ENCODE results near the gene ATP1A4. TPM values are rescaled to one million over a fixed set of nuclear protein-coding genes. Genes with fewer than 3 reads are reported as not detected.

ATP1A4 gene
- total and polyA plus RNA-seq, 9 of the 15 experiments (the other 6 are each of a cell fraction or from before 2014, with no cell fraction given) = 0.07 TPM; not detected in 8

DNA sequence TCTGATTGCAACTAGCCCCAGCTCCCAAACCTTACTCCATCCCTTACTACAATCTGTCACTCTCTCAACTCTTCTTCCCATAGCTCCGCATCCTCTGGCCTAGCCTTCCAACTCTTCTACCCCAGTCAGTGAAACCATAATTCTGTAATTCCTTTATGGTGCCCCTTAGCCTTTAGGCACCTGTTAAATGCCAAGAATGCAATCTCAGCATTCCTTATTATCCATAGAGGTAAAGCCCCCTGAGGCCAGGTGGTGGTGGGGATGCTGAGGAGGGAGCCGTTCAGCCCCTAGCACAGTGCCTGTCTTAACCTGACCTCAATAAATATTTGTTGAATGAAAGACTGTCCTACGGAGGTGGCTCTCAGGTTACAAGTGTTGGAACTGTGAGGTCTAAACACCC is 21.8 kb upstream of the ATP1A4 start:
- Histone ChIP-seq H3K27ac (ENCODE audit: extremely low read depth, low read depth, low read length) (no peak overlapping the region), H3K4me3 (no peak overlapping the region), H3K36me3 (ENCODE audit: control insufficient read depth, insufficient read depth, low read length) (no peaks in the 10 kb centered on the region), H3K9ac (ENCODE audit: insufficient read depth in 1 of 2, low read depth in 2 of 2, low read length in 2 of 2) (no peak overlapping the region), H3K27me3 (ENCODE audit: control insufficient read depth in 2 of 2, insufficient read depth in 2 of 2, low read length in 2 of 2) (peaks cover 23 to 70% of the 10 kb centered on the region in 2 experiments; a peak in 4 of 5 replicates), H3K4me2 (ENCODE audit: insufficient read depth, low read length) (no peak overlapping the region), H3K79me2 (ENCODE audit: control insufficient read depth, insufficient read depth, low read length) (no peaks in the 10 kb centered on the region), H3K4me1 (replicated peaks in 1 of 2; ENCODE audit: control insufficient read depth in 2 of 2, insufficient read depth in 2 of 2, low read length in 2 of 2) (no peaks in the 10 kb centered on the region; a peak in 1 of 5 replicates), H2AFZ (ENCODE audit: low read depth, low read length) (no peak overlapping the region), H3K9me1 (ENCODE audit: control insufficient read depth, insufficient read depth, low read length) (no peaks in the 10 kb centered on the region), H3K9me3 (replicated peaks; ENCODE audit: control insufficient read depth, insufficient read depth, low read depth, low read length) (no peaks in the 10 kb centered on the region), H4K20me1 (replicated peaks; ENCODE audit: control insufficient read depth, insufficient read depth, low read length) (no peaks in the 10 kb centered on the region; the same call in 1 of the 2 replicates)
- intact Hi-C loops (cut with micrococcal nuclease) (no loop called here), in situ Hi-C loops (cut with MboI) (no loop called here)
- ChIA-PET CTCF (ENCODE audit: low intra/inter-chr PET ratio) (no interaction called here), POLR2A (interaction anchor here (0.6 kb wide), 1 partner anchor 328 kb away, joined by 3 read pairs; no protein-coding TSS in a partner anchor)
- ATAC-seq (no peak), DNase-seq (ENCODE audit: extremely low read depth in 1 of 4, low spot score in 3 of 4) (no peak), FAIRE-seq (no peak)
- WGBS (ENCODE audit: insufficient coverage, low coverage, missing lambda C conversion rate) = 5% methylated on average over 3 of the region's 3 CpGs
- TF ChIP-seq ZNF316 (IDR thresholded peaks at IDR 0.05) (peak; percentile 57; the same call in 1 of the 2 replicates), MAFF (IDR thresholded peaks at IDR 0.05; ENCODE audit: low read length) (0 out of 2 replicates have a peak, but pooled peaks have one; percentile 2), CBX1 (IDR thresholded peaks at IDR 0.05; ENCODE audit: low read depth) (no peak), C11orf30 (IDR thresholded peaks at IDR 0.05; ENCODE audit: low read depth) (peak; percentile 23; the same call in 1 of the 2 replicates), MAFG (tag; conservative IDR thresholded peaks at IDR 0.05) (0 out of 2 replicates have a peak, but pooled peaks have one; percentile 11)
- no TSS peak for BruUV-seq (replicated peaks)

DNA sequence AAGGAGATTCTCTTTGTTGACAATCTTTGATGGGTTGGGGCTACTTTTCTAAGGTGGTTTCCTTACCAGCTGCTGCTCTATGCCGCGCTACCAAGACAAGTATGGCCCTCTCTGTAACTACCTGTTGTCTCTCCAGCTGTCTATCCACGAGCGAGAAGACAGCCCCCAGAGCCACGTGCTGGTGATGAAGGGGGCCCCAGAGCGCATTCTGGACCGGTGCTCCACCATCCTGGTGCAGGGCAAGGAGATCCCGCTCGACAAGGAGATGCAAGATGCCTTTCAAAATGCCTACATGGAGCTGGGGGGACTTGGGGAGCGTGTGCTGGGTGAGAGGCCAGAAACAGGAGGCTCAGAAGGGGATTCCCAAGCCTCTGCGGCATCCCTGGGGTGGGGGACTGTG is 21.4 kb upstream of the ATP1A4 start:
- Histone ChIP-seq H3K36me3 (ENCODE audit: control insufficient read depth, insufficient read depth, low read length) (no peaks in the 10 kb centered on the region), H3K4me1 (replicated peaks in 1 of 2; ENCODE audit: control insufficient read depth in 2 of 2, insufficient read depth in 2 of 2, low read length in 2 of 2) (no peaks in the 10 kb centered on the region; a peak in 1 of 5 replicates), H3K4me2 (ENCODE audit: insufficient read depth, low read length) (no peak overlapping the region), H3K4me3 (no peak overlapping the region), H4K20me1 (replicated peaks; ENCODE audit: control insufficient read depth, insufficient read depth, low read length) (no peaks in the 10 kb centered on the region; the same call in 1 of the 2 replicates), H3K9me3 (replicated peaks; ENCODE audit: control insufficient read depth, insufficient read depth, low read depth, low read length) (no peaks in the 10 kb centered on the region), H3K9ac (ENCODE audit: insufficient read depth in 1 of 2, low read depth in 2 of 2, low read length in 2 of 2) (no peak overlapping the region), H3K27ac (ENCODE audit: extremely low read depth, low read depth, low read length) (no peak overlapping the region), H3K27me3 (ENCODE audit: control insufficient read depth in 2 of 2, insufficient read depth in 2 of 2, low read length in 2 of 2) (peaks cover 23 to 70% of the 10 kb centered on the region in 2 experiments; a peak in 4 of 5 replicates), H3K79me2 (ENCODE audit: control insufficient read depth, insufficient read depth, low read length) (no peaks in the 10 kb centered on the region), H2AFZ (ENCODE audit: low read depth, low read length) (no peak overlapping the region), H3K9me1 (ENCODE audit: control insufficient read depth, insufficient read depth, low read length) (no peaks in the 10 kb centered on the region)
- in situ Hi-C loops (cut with MboI) (no loop called here), intact Hi-C loops (cut with micrococcal nuclease) (no loop called here)
- BruUV-seq (replicated peaks) = no TSS peak
- POLR2A ChIA-PET = no interaction called here
- no peak for ATAC-seq
- no peak for DNase-seq (ENCODE audit: extremely low read depth in 1 of 4, low spot score in 3 of 4)
- CTCF ChIA-PET (ENCODE audit: low intra/inter-chr PET ratio) = no interaction called here
- 1% methylated on average over 11 of the region's 11 CpGs for WGBS (ENCODE audit: insufficient coverage, low coverage, missing lambda C conversion rate)
- no peak for FAIRE-seq
- no peak for TF ChIP-seq SMARCE1 (IDR thresholded peaks at IDR 0.05)
- TF ChIP-seq, protein P1, sequence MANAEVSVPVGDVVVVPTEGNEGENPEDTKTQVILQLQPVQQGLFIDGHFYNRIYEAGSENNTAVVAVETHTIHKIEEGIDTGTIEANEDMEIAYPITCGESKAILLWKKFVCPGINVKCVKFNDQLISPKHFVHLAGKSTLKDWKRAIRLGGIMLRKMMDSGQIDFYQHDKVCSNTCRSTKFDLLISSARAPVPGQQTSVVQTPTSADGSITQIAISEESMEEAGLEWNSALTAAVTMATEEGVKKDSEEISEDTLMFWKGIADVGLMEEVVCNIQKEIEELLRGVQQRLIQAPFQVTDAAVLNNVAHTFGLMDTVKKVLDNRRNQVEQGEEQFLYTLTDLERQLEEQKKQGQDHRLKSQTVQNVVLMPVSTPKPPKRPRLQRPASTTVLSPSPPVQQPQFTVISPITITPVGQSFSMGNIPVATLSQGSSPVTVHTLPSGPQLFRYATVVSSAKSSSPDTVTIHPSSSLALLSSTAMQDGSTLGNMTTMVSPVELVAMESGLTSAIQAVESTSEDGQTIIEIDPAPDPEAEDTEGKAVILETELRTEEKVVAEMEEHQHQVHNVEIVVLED (CRISPR knock-in tag; IDR thresholded peaks at IDR 0.05) = no peak
- no peak for TF ChIP-seq TEAD4 (IDR thresholded peaks at IDR 0.05; ENCODE audit: low read length)
- no peak for TF ChIP-seq TEAD4 (CRISPR knock-in tag; IDR thresholded peaks at IDR 0.05; ENCODE audit: borderline replicate concordance)
- TF ChIP-seq, protein P2, sequence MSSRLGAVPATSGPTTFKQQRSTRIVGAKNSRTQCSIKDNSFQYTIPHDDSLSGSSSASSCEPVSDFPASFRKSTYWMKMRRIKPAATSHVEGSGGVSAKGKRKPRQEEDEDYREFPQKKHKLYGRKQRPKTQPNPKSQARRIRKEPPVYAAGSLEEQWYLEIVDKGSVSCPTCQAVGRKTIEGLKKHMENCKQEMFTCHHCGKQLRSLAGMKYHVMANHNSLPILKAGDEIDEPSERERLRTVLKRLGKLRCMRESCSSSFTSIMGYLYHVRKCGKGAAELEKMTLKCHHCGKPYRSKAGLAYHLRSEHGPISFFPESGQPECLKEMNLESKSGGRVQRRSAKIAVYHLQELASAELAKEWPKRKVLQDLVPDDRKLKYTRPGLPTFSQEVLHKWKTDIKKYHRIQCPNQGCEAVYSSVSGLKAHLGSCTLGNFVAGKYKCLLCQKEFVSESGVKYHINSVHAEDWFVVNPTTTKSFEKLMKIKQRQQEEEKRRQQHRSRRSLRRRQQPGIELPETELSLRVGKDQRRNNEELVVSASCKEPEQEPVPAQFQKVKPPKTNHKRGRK (tag; IDR thresholded peaks at IDR 0.05) = no peak

Measured in K562 (cell line).